ENCODE measurements around the gene UTS2. TPM values are rescaled to one million over a fixed set of nuclear protein-coding genes. Genes with fewer than 3 reads are reported as not detected.

Gene UTS2
- total RNA-seq, 6 experiments from 2014 or later = not detected

GRCh38 chr1:7821282-7821681 lies 31.6 kb downstream of the UTS2 start:
- Histone ChIP-seq H3K27ac (no peak overlapping the region), H3K27me3 (no peaks in the 10 kb centered on the region), H3K36me3 (peaks cover 4 to 73% (median 17%) of the 10 kb centered on the region in 4 donors), H3K4me1 (no peaks in the 10 kb centered on the region), H3K4me3 (no peak overlapping the region), H3K9me3 (no peaks in the 10 kb centered on the region)
- no peak for ATAC-seq
- no peak for DNase-seq
- 93% methylated on average over 3 of the region's 3 CpGs for WGBS (ENCODE audit: insufficient coverage, low coverage, low lambda C conversion rate, missing lambda C conversion rate)
- TF ChIP-seq POLR2A (IDR thresholded peaks at IDR 0.05) (no peak), CTCF (IDR thresholded peaks at IDR 0.05) (no peak)
- intact Hi-C loops (cut with DNase I) = no loop called here

- no peaks in the 10 kb centered on the region for H3K4me1 ChIP-seq
- no peak for DNase-seq
- WGBS (ENCODE audit: insufficient coverage, low coverage, low lambda C conversion rate, missing lambda C conversion rate) = 63% methylated on average over 2 of the region's 3 CpGs
- intact Hi-C loops (cut with DNase I) = no loop called here
- ATAC-seq = no peak
- TF ChIP-seq CTCF (IDR thresholded peaks at IDR 0.05) = no peak
- H3K27ac ChIP-seq = no peak overlapping the region
- H3K36me3 ChIP-seq = peaks cover 0 to 59% (median 23%) of the 10 kb centered on the region in 4 donors
- H3K27me3 ChIP-seq = no peaks in the 10 kb centered on the region
- H3K9me3 ChIP-seq = no peaks in the 10 kb centered on the region
- no peak overlapping the region for H3K4me3 ChIP-seq
Observed at GRCh38 chr1:7813677-7814373, 39.0 kb downstream of the UTS2 start.

GRCh38 chr1:7811476-7811875 lies 41.4 kb downstream of the UTS2 start:
- ATAC-seq (no peak), DNase-seq (no peak)
- no peak overlapping the region for H3K4me3 ChIP-seq
- intact Hi-C loops (cut with DNase I) = no loop called here
- no peaks in the 10 kb centered on the region for H3K27me3 ChIP-seq
- 69% methylated on average over 2 of the region's 6 CpGs for WGBS (ENCODE audit: insufficient coverage, low coverage, low lambda C conversion rate, missing lambda C conversion rate)
- no peaks in the 10 kb centered on the region for H3K9me3 ChIP-seq
- peaks cover 0 to 68% (median 25%) of the 10 kb centered on the region in 4 donors for H3K36me3 ChIP-seq
- no peaks in the 10 kb centered on the region for H3K4me1 ChIP-seq
- no peak for TF ChIP-seq POLR2A (IDR thresholded peaks at IDR 0.05)
- TF ChIP-seq CTCF (IDR thresholded peaks at IDR 0.05) = no peak
- H3K27ac ChIP-seq = no peak overlapping the region

GRCh38 chr1:7810395-7810794 lies 42.5 kb downstream of the UTS2 start:
- ATAC-seq (no peak), DNase-seq (no peak)
- no peak for TF ChIP-seq POLR2A (IDR thresholded peaks at IDR 0.05)
- TF ChIP-seq CTCF (IDR thresholded peaks at IDR 0.05) = no peak
- intact Hi-C loops (cut with DNase I) = no loop called here
- H3K27me3 ChIP-seq = no peaks in the 10 kb centered on the region
- no peak overlapping the region for H3K27ac ChIP-seq
- H3K4me1 ChIP-seq = no peaks in the 10 kb centered on the region
- 84% methylated on average over 7 of the region's 7 CpGs for WGBS (ENCODE audit: insufficient coverage, low coverage, low lambda C conversion rate, missing lambda C conversion rate)
- peaks cover 0 to 75% (median 25%) of the 10 kb centered on the region in 4 donors for H3K36me3 ChIP-seq
- no peak overlapping the region for H3K4me3 ChIP-seq
- no peaks in the 10 kb centered on the region for H3K9me3 ChIP-seq
